Loucy (cell line): ENCODE data around the gene KIF16B.

Experiments
- H2AFZ ChIP-seq: fragments of 200-600 bp; sonication (generic); 2 replicates; pipeline ENCODE4 v1.6.0; 2016; ENCODE audit warnings: antibody characterized with exemption, mild to moderate bottlenecking, low read length, moderate library complexity
- H3F3A ChIP-seq: fragments of 200-600 bp; 2 replicates; pipeline ENCODE4 v1.6.0; 2016; ENCODE audit warnings: antibody characterized with exemption, low read depth, mild to moderate bottlenecking
- H3K27me3 ChIP-seq: fragments of 200-600 bp; sonication (generic); 2 replicates; pipeline ENCODE4 v1.6.1; 2014; ENCODE audit warnings: low read length, mild to moderate bottlenecking; ENCODE audit not compliant: insufficient read depth, poor library complexity, severe bottlenecking
- H3K36me3 ChIP-seq: fragments of 200-600 bp; sonication (generic); 2 replicates; pipeline ENCODE4 v1.6.1; 2016; ENCODE audit warnings: low read length; ENCODE audit not compliant: insufficient read depth
- H3K4me1 ChIP-seq: fragments of 200-600 bp; sonication (generic); 2 replicates; pipeline ENCODE4 v1.5.1; 2014; ENCODE audit warnings: low read length, mild to moderate bottlenecking; ENCODE audit not compliant: insufficient read depth, poor library complexity, severe bottlenecking
- H3K4me2 ChIP-seq: fragments of 200-600 bp; sonication (generic); 2 replicates; pipeline ENCODE4 v1.6.0; 2014; ENCODE audit warnings: antibody characterized with exemption, low read length, low read depth, mild to moderate bottlenecking; ENCODE audit not compliant: poor library complexity, severe bottlenecking
- H3K4me3 ChIP-seq: fragments of 200-600 bp; sonication (generic); 2 replicates; pipeline ENCODE4 v1.5.1; 2014; ENCODE audit warnings: low read length, mild to moderate bottlenecking, mixed read lengths; ENCODE audit not compliant: poor library complexity, severe bottlenecking
- H3K79me2 ChIP-seq: fragments of 200-600 bp; sonication (generic); 2 replicates; pipeline ENCODE4 v1.6.1; 2014; ENCODE audit warnings: low read length; ENCODE audit not compliant: insufficient read depth
- H3K9ac ChIP-seq: fragments of 200-600 bp; sonication (generic); 2 replicates; pipeline ENCODE4 v1.6.0; 2014; ENCODE audit warnings: mild to moderate bottlenecking, low read depth, low read length, moderate library complexity; ENCODE audit not compliant: poor library complexity, severe bottlenecking
- H3K9me2 ChIP-seq: fragments of 200-600 bp; sonication (generic); replicated peaks from 2 replicates; pipeline ENCODE4 v1.6.1; 2016; ENCODE audit warnings: low read depth, low read length, mixed read lengths
- H3K9me3 ChIP-seq: fragments of 200-600 bp; sonication (generic); 2 replicates; pipeline ENCODE4 v1.6.1; 2014; ENCODE audit warnings: mild to moderate bottlenecking, antibody characterized with exemption, low read length, low read depth; ENCODE audit not compliant: insufficient read depth
- H4K20me1 ChIP-seq: fragments of 200-600 bp; sonication (generic); 2 replicates; pipeline ENCODE4 v1.6.0; 2014; ENCODE audit warnings: antibody characterized with exemption, low read length, mild to moderate bottlenecking; ENCODE audit not compliant: insufficient read depth, poor library complexity, severe bottlenecking
- CTCF ChIP-seq: fragments of 200-600 bp; sonication (generic); conservative IDR thresholded peaks from 2 replicates; pipeline ENCODE4 v1.5.1; 2014; ENCODE audit warnings: mild to moderate bottlenecking, antibody characterized with exemption, low read length
- EZH2phosphoT487 ChIP-seq: fragments of 200-600 bp; IDR thresholded peaks from 2 replicates; pipeline ENCODE4 v1.6.1; 2018; ENCODE audit warnings: antibody characterized with exemption, mild to moderate bottlenecking, moderate library complexity, borderline replicate concordance

The KIF16B gene

GRCh38 chr20:16381444-16381843, 191.8 kb downstream of the KIF16B start:
- Histone ChIP-seq H3K27me3 (no peaks in the 10 kb centered on the region), H2AFZ (no peak overlapping the region), H3F3A (no peaks in the 10 kb centered on the region), H3K4me2 (no peak overlapping the region), H3K4me3 (no peak overlapping the region), H3K9ac (no peak overlapping the region), H3K79me2 (no peaks in the 10 kb centered on the region), H4K20me1 (no peaks in the 10 kb centered on the region), H3K4me1 (no peaks in the 10 kb centered on the region), H3K9me3 (no peaks in the 10 kb centered on the region), H3K9me2 (no peaks in the 10 kb centered on the region), H3K36me3 (no peaks in the 10 kb centered on the region)
- no peak for TF ChIP-seq EZH2phosphoT487
- no peak for TF ChIP-seq CTCF

DNA sequence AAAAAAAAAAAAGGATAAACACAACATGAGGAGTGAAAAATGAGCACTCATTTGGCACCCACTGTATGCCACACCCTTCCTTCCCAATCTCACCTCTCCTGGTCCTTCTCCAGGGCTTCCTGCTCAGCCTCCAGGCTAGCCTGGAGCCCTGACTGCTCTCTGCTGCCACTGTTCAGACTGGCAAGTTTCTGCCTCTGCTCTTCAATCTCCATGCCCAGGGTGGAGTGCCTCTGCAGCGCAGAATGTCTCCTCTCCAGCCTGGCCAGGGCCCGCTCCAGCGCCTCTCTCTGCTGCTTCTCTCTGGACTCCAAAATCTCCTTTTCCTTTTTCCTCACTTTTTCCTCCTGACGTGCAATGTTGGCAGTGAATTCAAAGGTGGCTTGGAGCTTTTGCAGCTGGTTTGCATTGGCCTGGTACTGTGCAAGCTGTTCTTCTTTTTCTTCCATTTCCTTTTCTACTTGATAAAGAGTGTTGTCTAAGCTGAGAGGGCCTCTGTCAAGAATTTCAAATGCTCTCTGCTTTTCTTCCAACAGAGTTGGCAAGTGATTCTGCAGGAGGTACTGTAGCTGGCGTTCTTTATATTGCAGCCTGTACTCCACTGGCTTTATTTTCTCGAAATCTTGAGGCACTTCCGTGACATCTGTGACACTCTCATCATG, 194.4 kb downstream of the KIF16B start:
- Histone ChIP-seq H4K20me1 (no peaks in the 10 kb centered on the region), H3K27me3 (no peaks in the 10 kb centered on the region), H3K9me3 (no peaks in the 10 kb centered on the region), H3K79me2 (no peaks in the 10 kb centered on the region), H3K9ac (no peak overlapping the region), H3K36me3 (no peaks in the 10 kb centered on the region), H3K4me3 (no peak overlapping the region), H3F3A (no peaks in the 10 kb centered on the region), H2AFZ (no peak overlapping the region), H3K9me2 (no peaks in the 10 kb centered on the region), H3K4me1 (no peaks in the 10 kb centered on the region), H3K4me2 (no peak overlapping the region)
- TF ChIP-seq EZH2phosphoT487 (no peak), CTCF (no peak)

GRCh38 chr20:16378122-16378521, 195.1 kb downstream of the KIF16B start:
- Histone ChIP-seq H3K4me1 (no peaks in the 10 kb centered on the region), H3K4me3 (no peak overlapping the region), H3K79me2 (no peaks in the 10 kb centered on the region), H3K9me3 (no peaks in the 10 kb centered on the region), H4K20me1 (no peaks in the 10 kb centered on the region), H2AFZ (no peak overlapping the region), H3K36me3 (no peaks in the 10 kb centered on the region), H3K9me2 (no peaks in the 10 kb centered on the region), H3K27me3 (no peaks in the 10 kb centered on the region), H3K9ac (no peak overlapping the region), H3F3A (no peaks in the 10 kb centered on the region), H3K4me2 (no peak overlapping the region)
- TF ChIP-seq EZH2phosphoT487 = no peak
- TF ChIP-seq CTCF = no peak
